COLO668 (cell line): ENCODE results near the gene SYPL1.

Experiments
- DNase-seq: peaks from one replicate; lab custom pipeline; 2025; ENCODE audit not compliant: unreplicated experiment; lab: John Stamatoyannopoulos, UW

The SYPL1 gene

GRCh38 chr7:106054156-106054910 is 57.8 kb downstream of the SYPL1 start:
- DNase-seq = no peak

GRCh38 chr7:106053109-106053508 is 59.0 kb downstream of the SYPL1 start:
- DNase-seq = no peak

GRCh38 chr7:106052681-106053080 is 59.4 kb downstream of the SYPL1 start:
- DNase-seq = no peak

DNA sequence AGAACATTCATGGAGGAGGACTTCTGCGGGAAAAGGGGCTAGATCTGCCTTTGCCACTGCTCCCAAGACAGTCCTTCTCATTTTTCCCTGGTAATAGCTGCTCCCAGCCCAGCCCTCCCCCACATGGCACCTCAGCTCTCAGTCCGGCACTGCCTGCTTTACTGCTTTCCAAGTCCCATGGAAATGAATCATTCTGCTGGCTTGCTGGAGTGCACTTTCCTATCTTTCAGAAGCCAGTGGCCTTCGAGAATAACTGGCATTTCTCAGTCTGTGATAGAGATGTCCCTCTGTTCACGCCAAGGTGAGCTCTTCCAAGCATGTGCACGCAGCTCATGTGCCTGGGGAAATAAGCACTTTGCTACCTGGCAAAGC is 61.4 kb downstream of the SYPL1 start:
- DNase-seq = no peak

GRCh38 chr7:106050002-106050745 is 61.9 kb downstream of the SYPL1 start:
- DNase-seq = no peak

DNA sequence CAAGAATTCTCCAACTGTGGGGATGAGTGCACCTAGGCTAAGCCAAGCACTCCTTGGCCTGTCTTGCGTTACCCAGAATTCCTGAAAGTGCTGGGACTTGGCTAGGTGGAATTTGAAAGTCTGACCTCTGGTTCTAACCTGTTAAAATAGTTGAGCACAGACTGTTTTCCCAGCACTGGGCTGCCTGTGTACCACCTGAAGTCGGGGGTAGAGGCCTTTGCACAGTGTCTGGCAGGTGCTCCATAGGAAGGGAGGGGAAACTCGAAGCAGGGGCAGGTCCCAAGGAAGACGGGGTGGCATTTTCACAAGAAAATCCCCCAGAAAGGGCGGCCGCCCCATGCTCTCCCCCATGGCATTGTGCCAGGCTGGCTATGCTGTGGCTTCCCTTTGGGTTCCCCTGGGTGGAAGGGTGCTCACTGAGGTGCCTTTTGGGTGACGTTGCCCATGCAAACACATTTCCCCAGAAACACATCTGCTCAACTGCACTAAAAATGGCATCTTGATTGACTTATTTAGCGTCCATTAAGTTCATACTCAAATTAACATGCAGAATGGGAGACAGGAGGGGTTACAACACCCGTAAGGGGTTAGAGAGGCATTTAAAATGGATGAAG is 62.9 kb downstream of the SYPL1 start:
- no peak for DNase-seq

DNA sequence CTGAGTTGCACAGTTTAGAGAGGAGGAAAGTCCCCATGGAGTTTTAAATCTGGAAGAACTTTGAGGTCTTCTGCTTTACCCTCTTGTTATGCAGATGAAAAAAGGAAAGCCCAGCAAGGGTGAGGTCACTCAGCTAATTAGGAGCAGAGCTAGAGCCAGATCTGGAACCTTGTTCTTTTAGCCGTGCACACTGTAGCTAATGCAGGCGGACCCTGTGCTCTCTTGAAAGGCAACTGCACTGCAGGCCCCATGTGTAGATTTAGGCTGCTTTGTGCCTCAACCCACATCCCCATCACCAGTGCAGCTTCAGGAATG is 63.4 kb downstream of the SYPL1 start:
- DNase-seq = no peak

DNA sequence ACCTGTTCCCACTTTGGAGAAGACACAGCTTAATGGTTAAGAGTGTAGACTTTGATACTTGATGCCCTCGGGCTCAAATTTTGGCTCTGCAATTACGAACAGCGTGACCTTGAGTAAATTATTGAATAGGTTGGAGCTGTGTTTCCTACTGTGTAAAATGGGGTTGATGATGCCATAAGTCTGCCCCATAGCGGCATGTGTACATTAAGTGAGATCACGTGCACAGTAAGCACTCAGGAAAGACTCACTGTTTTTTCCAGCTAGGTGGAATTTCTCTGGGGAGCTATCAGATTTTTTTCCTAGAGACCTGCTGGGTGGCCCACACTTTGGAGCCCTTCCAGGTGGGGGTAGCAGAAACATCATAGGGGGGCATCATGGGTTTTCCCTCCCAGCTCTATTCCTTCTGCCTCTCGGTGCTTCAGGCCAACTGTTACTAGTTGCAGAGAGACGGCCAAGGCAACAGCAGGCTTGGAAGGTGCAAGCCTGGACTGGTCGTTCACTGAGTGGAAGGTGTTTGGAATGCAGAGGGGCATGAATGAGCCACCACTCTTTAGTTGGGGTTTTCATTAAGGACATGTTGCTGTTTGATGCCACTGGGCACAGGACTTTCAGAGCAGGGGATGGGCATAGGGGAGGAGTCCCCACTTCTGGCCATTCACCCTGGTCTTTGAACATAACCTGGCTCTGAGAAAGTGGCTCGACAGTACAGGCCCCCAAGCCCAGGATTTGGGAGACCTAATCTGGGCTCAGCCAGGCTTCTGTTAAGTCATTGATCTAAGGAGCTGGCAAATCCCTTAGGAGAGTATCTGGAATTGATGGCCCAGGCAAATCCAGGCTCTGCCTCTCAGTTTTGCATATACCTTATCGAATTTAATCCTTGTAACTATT is 64.0 kb downstream of the SYPL1 start:
- no peak for DNase-seq

DNA sequence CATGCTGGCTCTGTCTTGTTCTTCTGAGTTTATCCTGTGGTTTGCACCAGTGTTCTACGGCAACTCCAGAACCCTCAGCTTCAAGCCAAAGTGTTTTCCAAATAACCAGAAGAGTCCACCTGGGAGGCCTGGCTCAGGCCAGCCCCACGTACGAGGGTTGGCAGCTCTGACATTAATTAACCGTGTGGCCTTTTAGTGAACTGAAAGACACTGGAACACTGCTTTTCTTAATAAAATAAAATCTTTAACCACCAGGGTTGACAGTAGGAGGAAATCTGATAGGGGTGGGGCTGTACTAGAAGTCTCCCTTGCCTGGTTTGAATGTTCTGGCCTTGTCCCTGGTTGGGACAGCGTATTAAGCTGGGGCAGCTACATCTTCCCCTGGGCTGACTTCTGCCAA is 64.9 kb downstream of the SYPL1 start:
- no peak for DNase-seq

GRCh38 chr7:106045586-106045985 is 66.5 kb downstream of the SYPL1 start:
- no peak for DNase-seq

- no peak for DNase-seq
Measured at GRCh38 chr7:106045139-106045538, 67.0 kb downstream of the SYPL1 start.

DNA sequence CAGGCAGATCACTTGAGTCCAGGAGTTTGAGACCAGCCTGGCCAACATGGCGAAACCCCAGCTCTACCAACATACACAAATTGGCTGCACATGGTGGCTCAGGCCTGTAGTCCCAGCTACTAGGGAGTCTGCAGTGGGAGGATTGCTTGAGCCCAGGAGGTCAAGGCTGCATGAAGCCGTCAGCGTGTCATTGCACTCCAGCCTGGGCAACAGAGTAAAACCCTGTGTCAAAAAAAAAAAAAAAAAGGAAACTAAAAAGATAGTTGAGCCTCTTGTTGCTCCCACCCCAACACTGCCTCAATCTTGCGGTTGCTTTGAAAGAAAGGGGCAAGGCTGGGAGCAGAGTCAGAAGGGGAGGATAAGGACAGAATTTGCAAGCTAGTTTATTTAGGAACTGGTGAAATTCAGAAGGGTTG is 69.9 kb downstream of the SYPL1 start:
- DNase-seq = no peak

- DNase-seq = peak; percentile 52
Measured at GRCh38 chr7:106041140-106041717, 70.9 kb downstream of the SYPL1 start.
